ENCODE measurements around the gene PLSCR4. TPM values are rescaled to one million over a fixed set of nuclear protein-coding genes. Genes with fewer than 3 reads are reported as not detected.
A peak's percentile ranks its signal among the peaks of the same experiment; 100 is the strongest.

Gene PLSCR4
- total RNA-seq, 1 donor from 2014 or later = 50.3 TPM

- no peak overlapping the region for H3K27ac ChIP-seq
- no peak overlapping the region for H3K4me3 ChIP-seq
- no peak for TF ChIP-seq POLR2AphosphoS5 (IDR thresholded peaks at IDR 0.05; ENCODE audit: insufficient read depth in 1 of 2, low read depth in 1 of 2)
- TF ChIP-seq CTCF (IDR thresholded peaks at IDR 0.05) = peak; percentile 36 to 70 (median 65)
- no peaks in the 10 kb centered on the region for H3K4me1 ChIP-seq
- intact Hi-C loops (cut with DNase I) = no loop called here
- no peaks in the 10 kb centered on the region for H3K36me3 ChIP-seq
- no peaks in the 10 kb centered on the region for H3K9me3 ChIP-seq
- no peak for DNase-seq (ENCODE audit: extremely low spot score in 2 of 2)
- H3K27me3 ChIP-seq = no peaks in the 10 kb centered on the region
These were observed 31.7 kb downstream of the PLSCR4 start for GRCh38 chr3:146218880-146219866.

- Histone ChIP-seq H3K27me3 (no peaks in the 10 kb centered on the region), H3K4me1 (no peaks in the 10 kb centered on the region), H3K27ac (no peak overlapping the region), H3K36me3 (no peaks in the 10 kb centered on the region), H3K9me3 (no peaks in the 10 kb centered on the region), H3K4me3 (no peak overlapping the region)
- TF ChIP-seq POLR2AphosphoS5 (IDR thresholded peaks at IDR 0.05; ENCODE audit: insufficient read depth in 1 of 2, low read depth in 1 of 2) (no peak), POLR2A (IDR thresholded peaks at IDR 0.05) (no peak), CTCF (IDR thresholded peaks at IDR 0.05) (no peak)
- DNase-seq (ENCODE audit: extremely low spot score in 2 of 2) = no peak
- intact Hi-C loops (cut with DNase I) = loop anchor here (1.0 kb wide), 1 partner anchor 110 kb away; no protein-coding TSS in a partner anchor
These were observed 33.6 kb downstream of the PLSCR4 start for GRCh38 chr3:146217324-146217723.

- H3K4me3 ChIP-seq = no peak overlapping the region
- no peaks in the 10 kb centered on the region for H3K4me1 ChIP-seq
- H3K27me3 ChIP-seq = no peaks in the 10 kb centered on the region
- intact Hi-C loops (cut with DNase I) = no loop called here
- no peaks in the 10 kb centered on the region for H3K9me3 ChIP-seq
- no peak for DNase-seq (ENCODE audit: extremely low spot score in 2 of 2)
- no peak overlapping the region for H3K27ac ChIP-seq
- TF ChIP-seq CTCF (IDR thresholded peaks at IDR 0.05) (no peak), POLR2A (IDR thresholded peaks at IDR 0.05) (no peak), POLR2AphosphoS5 (IDR thresholded peaks at IDR 0.05; ENCODE audit: insufficient read depth in 1 of 2, low read depth in 1 of 2) (no peak)
- no peaks in the 10 kb centered on the region for H3K36me3 ChIP-seq
These were observed 36.4 kb downstream of the PLSCR4 start for GRCh38 chr3:146214493-146214892.

- no peak overlapping the region for H3K27ac ChIP-seq
- peaks cover 0 to 14% of the 10 kb centered on the region in 2 donors for H3K36me3 ChIP-seq
- TF ChIP-seq POLR2A (IDR thresholded peaks at IDR 0.05) (no peak), CTCF (IDR thresholded peaks at IDR 0.05) (no peak), POLR2AphosphoS5 (IDR thresholded peaks at IDR 0.05; ENCODE audit: insufficient read depth in 1 of 2, low read depth in 1 of 2) (no peak)
- intact Hi-C loops (cut with DNase I) = no loop called here
- H3K4me3 ChIP-seq = no peak overlapping the region
- H3K9me3 ChIP-seq = no peaks in the 10 kb centered on the region
- no peak for DNase-seq (ENCODE audit: extremely low spot score in 2 of 2)
- no peaks in the 10 kb centered on the region for H3K4me1 ChIP-seq
- H3K27me3 ChIP-seq = no peaks in the 10 kb centered on the region
These were observed 41.5 kb downstream of the PLSCR4 start for GRCh38 chr3:146209371-146209770.

GRCh38 chr3:146203776-146204175 lies 47.1 kb downstream of the PLSCR4 start:
- TF ChIP-seq POLR2A (IDR thresholded peaks at IDR 0.05) (no peak), POLR2AphosphoS5 (IDR thresholded peaks at IDR 0.05; ENCODE audit: insufficient read depth in 1 of 2, low read depth in 1 of 2) (no peak), CTCF (IDR thresholded peaks at IDR 0.05) (no peak)
- Histone ChIP-seq H3K27me3 (no peaks in the 10 kb centered on the region), H3K4me1 (no peaks in the 10 kb centered on the region), H3K4me3 (no peak overlapping the region), H3K27ac (no peak overlapping the region), H3K36me3 (peaks cover 0 to 14% of the 10 kb centered on the region in 2 donors), H3K9me3 (no peaks in the 10 kb centered on the region)
- intact Hi-C loops (cut with DNase I) = no loop called here
- no peak for DNase-seq (ENCODE audit: extremely low spot score in 2 of 2)

All from vagina (tissue), 2 donors.